Activated CD8-positive, alpha-beta memory T cell treated with anti-CD3 and anti-CD28 coated beads for 24 hours (primary cell): ENCODE data around the gene CERS4.
"Not testable (repeated sequence)": the region's sequence is repeated elsewhere in the genome, so short reads cannot be mapped to it uniquely, and the experiment has no call there.

ENCODE experiments used
- DNase-seq: peaks from one replicate; pipeline ENCODE4 v3.0.0-alpha.2; 2020

CERS4 gene

GRCh38 chr19:8210421-8211101 lies 1.4 kb downstream of the CERS4 start:
- peak; percentile 59 for DNase-seq

- no peak for DNase-seq
Measured at GRCh38 chr19:8212212-8212611, 3.0 kb downstream of the CERS4 start.

GRCh38 chr19:8212916-8213315 lies 3.7 kb downstream of the CERS4 start:
- no peak for DNase-seq

GRCh38 chr19:8213827-8214672 lies 4.9 kb downstream of the CERS4 start:
- no peak for DNase-seq

GRCh38 chr19:8214802-8215201 lies 5.6 kb downstream of the CERS4 start:
- DNase-seq: no peak

- no peak for DNase-seq
Measured at GRCh38 chr19:8215783-8216182, 6.6 kb downstream of the CERS4 start.

- no peak for DNase-seq
Measured at GRCh38 chr19:8216357-8216756, 7.2 kb downstream of the CERS4 start.

- DNase-seq: not testable (repeated sequence)
Measured at GRCh38 chr19:8218127-8218526, 9.0 kb downstream of the CERS4 start.

- DNase-seq: no peak
Measured at GRCh38 chr19:8220481-8220880, 11.3 kb downstream of the CERS4 start.

GRCh38 chr19:8221161-8221560 lies 12.0 kb downstream of the CERS4 start:
- no peak for DNase-seq

- DNase-seq: not testable (repeated sequence)
Measured at GRCh38 chr19:8223442-8223841, 14.3 kb downstream of the CERS4 start.

GRCh38 chr19:8224394-8225145 lies 15.4 kb downstream of the CERS4 start:
- no peak for DNase-seq

- no peak for DNase-seq
Measured at GRCh38 chr19:8231073-8231604, 22.0 kb downstream of the CERS4 start.

GRCh38 chr19:8233370-8233769 lies 24.2 kb downstream of the CERS4 start:
- no peak for DNase-seq

GRCh38 chr19:8237026-8237425 lies 27.9 kb downstream of the CERS4 start:
- no peak for DNase-seq

- no peak for DNase-seq
Measured at GRCh38 chr19:8238251-8238650, 29.1 kb downstream of the CERS4 start.

- no peak for DNase-seq
Measured at GRCh38 chr19:8239528-8240273, 30.5 kb downstream of the CERS4 start.

- peak; percentile 75 for DNase-seq
Measured at GRCh38 chr19:8240274-8241229, 31.4 kb downstream of the CERS4 start.

- no peak for DNase-seq
Measured at GRCh38 chr19:8241646-8242045, 32.5 kb downstream of the CERS4 start.

- DNase-seq: no peak
Measured at GRCh38 chr19:8242211-8242821, 33.1 kb downstream of the CERS4 start.

- no peak for DNase-seq
Measured at GRCh38 chr19:8243146-8243545, 34.0 kb downstream of the CERS4 start.
